Ovary (tissue), 3 donors: Measurements from ENCODE around the gene SLIT1.

ENCODE experiments used
- CTCF ChIP-seq, 3 donors: fragments of 450-650 bp in 2 of 3; fragments of 200-600 bp in 1 of 3; IDR thresholded peaks; one replicate each; pipeline versions ENCODE4 v1.5.1 to v1.8.0; 2016 to 2022; ENCODE audit warnings: antibody characterized with exemption in 3 of 3, mild to moderate bottlenecking in 1 of 3
- EP300 ChIP-seq: sonication (generic); formaldehyde crosslinking; IDR thresholded peaks from one replicate; pipeline ENCODE4 v1.6.1; 2017; ENCODE audit warnings: antibody characterized with exemption
- POLR2A ChIP-seq: fragments of 450-650 bp; IDR thresholded peaks from one replicate; pipeline ENCODE4 v1.6.1; 2017; ENCODE audit warnings: antibody characterized with exemption, mild to moderate bottlenecking, moderate library complexity
- donor health status: DM: no; HTN: no; CAD: no.

- TF ChIP-seq CTCF (IDR thresholded peaks at IDR 0.05): no peak
- TF ChIP-seq POLR2A: no peak
- TF ChIP-seq EP300: no peak
Observed at GRCh38 chr10:97211229-97211628, 25.5 kb upstream of the SLIT1 start.
